GM21723 (cell line): ENCODE data around the gene PPP4R4.
"Not testable (repeated sequence)": the region's sequence is repeated elsewhere in the genome, so short reads cannot be mapped to it uniquely, and the experiment has no call there.

Experiments
- ATAC-seq: cut with Tn5 transposase; IDR thresholded peaks from one replicate; pipeline ENCODE4 v1.9.1; 2021; ENCODE audit warnings: mild to moderate bottlenecking, moderate library complexity; ENCODE audit not compliant: unreplicated experiment

Gene PPP4R4

GRCh38 chr14:94264195-94264594 lies 90.1 kb downstream of the PPP4R4 start:
- ATAC-seq = not testable (repeated sequence)

- ATAC-seq = no peak
Measured at GRCh38 chr14:94267352-94267751, 93.2 kb downstream of the PPP4R4 start.

- not testable (repeated sequence) for ATAC-seq
Measured at GRCh38 chr14:94268582-94268981, 94.5 kb downstream of the PPP4R4 start.

GRCh38 chr14:94269156-94269555 lies 95.0 kb downstream of the PPP4R4 start:
- ATAC-seq = no peak

GRCh38 chr14:94276898-94277561 lies 102.9 kb downstream of the PPP4R4 start:
- ATAC-seq = not testable (repeated sequence)

- ATAC-seq = no peak
Measured at GRCh38 chr14:94278731-94279130, 104.6 kb downstream of the PPP4R4 start.

GRCh38 chr14:94282991-94283723 lies 109.0 kb downstream of the PPP4R4 start:
- ATAC-seq = no peak

- ATAC-seq = no peak
Measured at GRCh38 chr14:94284221-94284620, 110.1 kb downstream of the PPP4R4 start.

GRCh38 chr14:94285158-94285557 lies 111.0 kb downstream of the PPP4R4 start:
- ATAC-seq = no peak

- ATAC-seq = no peak
Measured at GRCh38 chr14:94288610-94289465, 114.7 kb downstream of the PPP4R4 start.

GRCh38 chr14:94290197-94290596 lies 116.1 kb downstream of the PPP4R4 start:
- ATAC-seq = no peak

GRCh38 chr14:94291159-94291905 lies 117.2 kb downstream of the PPP4R4 start:
- no peak for ATAC-seq

GRCh38 chr14:94291906-94292525 lies 117.9 kb downstream of the PPP4R4 start:
- no peak for ATAC-seq

- ATAC-seq = no peak
Measured at GRCh38 chr14:94292526-94292871, 118.4 kb downstream of the PPP4R4 start.

GRCh38 chr14:94292872-94293577 lies 118.9 kb downstream of the PPP4R4 start, which contains the start of gene SERPINA10:
SERPINA10 (minus strand) TSS chr14:94293268; CDS start chr14:94290593, 2,675 bp downstream.
- no peak for ATAC-seq

GRCh38 chr14:94293578-94293924 lies 119.4 kb downstream of the PPP4R4 start:
- ATAC-seq = no peak

GRCh38 chr14:94295360-94296180 lies 121.4 kb downstream of the PPP4R4 start:
- no peak for ATAC-seq

- not testable (repeated sequence) for ATAC-seq
Measured at GRCh38 chr14:94296181-94296545, 122.0 kb downstream of the PPP4R4 start.

GRCh38 chr14:94298130-94298529 lies 124.0 kb downstream of the PPP4R4 start:
- no peak for ATAC-seq
